Astrocyte of the cerebellum (primary cell): ENCODE measurements around the gene TAGLN.
A peak's percentile ranks its signal among the peaks of the same experiment; 100 is the strongest.

Source experiments
- DNase-seq: peaks from one replicate; pipeline ENCODE4 v3.0.0-alpha.2; 2011; ENCODE audit warnings: low read depth
- H3K4me3 ChIP-seq: 2 replicates; pipeline ENCODE4 v1.5.1; 2011; ENCODE audit warnings: mild to moderate bottlenecking, low read depth, low read length, moderate library complexity
- CTCF ChIP-seq: IDR thresholded peaks from 2 replicates; pipeline ENCODE4 v1.5.1; 2012; ENCODE audit warnings: low read length, low read depth, moderate library complexity, mild to moderate bottlenecking; ENCODE audit errors: missing control alignments
- in situ Hi-C: cut with HindIII; loops from 2 replicates; pipeline ENCODE4 v1.10.0; 2017; ENCODE audit warnings: low sequenced_read_pairs

TAGLN gene

GRCh38 chr11:117195258-117195657 lies 3.9 kb upstream of the TAGLN start:
- no peak overlapping the region for H3K4me3 ChIP-seq
- in situ Hi-C loops, result no loop called here
- DNase-seq, result no peak
- TF ChIP-seq CTCF, result no peak

- TF ChIP-seq CTCF, result no peak
- in situ Hi-C loops, result no loop called here
- no peak overlapping the region for H3K4me3 ChIP-seq
- no peak for DNase-seq
These were observed 3.4 kb upstream of the TAGLN start for GRCh38 chr11:117195761-117196160.

- no peak for DNase-seq
- TF ChIP-seq CTCF, result no peak
- in situ Hi-C loops, result no loop called here
- H3K4me3 ChIP-seq, result no peak overlapping the region
These were observed 2.2 kb upstream of the TAGLN start for GRCh38 chr11:117197006-117197405.

GRCh38 chr11:117197516-117198456 lies 1.4 kb upstream of the TAGLN start:
- in situ Hi-C loops, result no loop called here
- DNase-seq, result no peak
- no peak overlapping the region for H3K4me3 ChIP-seq
- TF ChIP-seq CTCF, result peak; percentile 53

GRCh38 chr11:117198613-117199012 lies 557 bp upstream of the TAGLN start:
- TF ChIP-seq CTCF, result no peak
- H3K4me3 ChIP-seq, result peak overlapping the region; percentile 64
- no peak for DNase-seq
- in situ Hi-C loops, result no loop called here

- no peak for DNase-seq
- in situ Hi-C loops, result no loop called here
- TF ChIP-seq CTCF, result no peak
- H3K4me3 ChIP-seq, result peak overlapping the region; percentile 64
These were observed 994 bp downstream of the TAGLN start for GRCh38 chr11:117199916-117200812.
